HG03342 (cell line): Measurements from ENCODE around the gene SLC46A2.

Experiments
- ATAC-seq: cut with Tn5 transposase; IDR thresholded peaks from one replicate; pipeline ENCODE4 v1.9.1; 2021; ENCODE audit warnings: mild to moderate bottlenecking, moderate library complexity; ENCODE audit not compliant: unreplicated experiment

The SLC46A2 gene

DNA sequence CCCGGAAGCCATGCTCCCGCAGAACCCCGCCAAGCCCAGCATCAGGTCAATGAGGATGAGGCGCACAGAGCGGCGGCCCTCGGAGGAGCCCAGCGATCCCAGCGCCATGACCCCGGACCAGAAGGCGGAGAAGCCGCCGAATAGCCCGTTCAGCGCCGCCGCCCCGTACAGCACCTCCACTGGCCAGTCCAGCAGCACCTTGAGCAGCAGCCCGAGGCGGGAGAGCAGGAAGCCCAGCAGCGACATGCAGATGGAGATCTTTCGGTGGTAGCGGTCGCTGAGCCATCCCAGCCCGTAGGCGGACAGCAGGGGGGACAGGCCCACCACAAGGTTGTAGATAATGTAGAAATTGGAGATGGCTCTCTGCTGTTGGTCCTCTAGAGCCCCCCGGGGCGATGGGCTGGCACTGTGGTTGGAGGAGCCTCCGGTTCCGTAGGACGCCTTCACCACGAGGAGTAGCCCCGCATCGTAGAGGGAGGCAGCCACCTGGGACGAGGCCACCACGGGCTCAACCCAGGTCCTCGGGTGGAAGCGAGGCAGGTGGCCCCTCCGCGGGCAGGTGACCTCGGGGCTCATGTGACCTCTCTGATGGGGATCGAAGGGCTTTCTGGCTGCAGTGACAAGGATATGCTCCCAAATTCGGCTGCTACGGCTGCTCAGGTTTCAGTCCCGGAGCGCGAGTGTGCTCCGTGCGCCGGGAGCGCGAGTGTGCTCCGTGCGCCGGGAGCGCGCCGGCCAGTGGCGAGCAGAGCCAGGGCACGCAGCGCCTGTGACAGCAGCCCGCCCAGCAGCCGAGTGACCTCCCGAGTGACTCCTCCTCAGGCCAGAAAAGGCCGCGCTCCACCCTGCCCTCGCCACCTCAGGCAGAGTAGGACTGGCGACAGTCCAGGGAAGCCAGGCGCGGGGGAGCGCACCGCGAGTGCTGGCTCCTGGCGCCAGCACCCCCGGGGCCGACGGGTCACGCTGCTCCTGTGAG is at the start of gene SLC46A2:
TSS of gene SLC46A2 (minus strand) at position 771 of the 976 bp plus-strand sequence. CDS start at position 576, 195 bp downstream.
- no peak for ATAC-seq

DNA sequence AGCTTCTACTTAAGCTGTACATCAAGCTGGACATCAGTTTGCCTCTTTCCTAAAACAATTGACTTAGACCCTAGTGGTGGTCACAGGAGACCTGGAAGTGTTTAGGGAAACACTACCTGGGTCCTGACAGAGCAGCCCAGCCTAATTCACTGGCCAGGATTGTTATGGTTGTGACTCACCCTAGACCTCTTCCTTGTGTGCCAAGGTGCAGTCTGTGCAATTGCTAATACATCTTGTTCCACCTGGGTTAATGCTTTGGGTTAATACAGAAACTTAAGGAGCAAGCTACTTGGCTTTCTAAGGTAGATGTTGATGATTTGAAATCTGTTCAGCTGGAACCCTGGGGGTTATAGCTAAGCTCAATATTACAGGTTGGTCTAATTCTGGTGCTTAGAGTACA is 48.7 kb upstream of the SLC46A2 start:
- no peak for ATAC-seq

GRCh38 chr9:112933696-112934095 is 43.0 kb upstream of the SLC46A2 start:
- ATAC-seq = no peak

- ATAC-seq = no peak
Observed at GRCh38 chr9:112925058-112925641, 34.5 kb upstream of the SLC46A2 start.

- no peak for ATAC-seq
Observed at GRCh38 chr9:112921549-112921948, 30.9 kb upstream of the SLC46A2 start.

DNA sequence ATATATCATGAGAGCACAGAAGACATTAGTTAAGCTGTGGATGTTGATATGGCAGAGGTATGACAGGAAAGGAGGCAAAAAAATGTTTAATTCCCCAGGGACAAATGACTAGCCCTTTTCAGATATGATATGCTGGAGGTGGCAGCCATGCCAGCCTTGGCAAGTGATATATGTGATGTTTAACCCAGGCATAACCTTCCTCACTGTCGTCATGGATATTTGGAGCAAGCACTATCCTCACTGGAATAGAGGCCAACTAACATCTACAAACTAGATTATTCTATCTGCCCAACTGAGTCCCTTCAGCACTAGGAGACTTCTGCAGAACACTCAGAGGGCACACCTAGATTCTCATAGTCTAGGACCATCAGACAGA is 27.3 kb upstream of the SLC46A2 start:
- ATAC-seq = no peak

DNA sequence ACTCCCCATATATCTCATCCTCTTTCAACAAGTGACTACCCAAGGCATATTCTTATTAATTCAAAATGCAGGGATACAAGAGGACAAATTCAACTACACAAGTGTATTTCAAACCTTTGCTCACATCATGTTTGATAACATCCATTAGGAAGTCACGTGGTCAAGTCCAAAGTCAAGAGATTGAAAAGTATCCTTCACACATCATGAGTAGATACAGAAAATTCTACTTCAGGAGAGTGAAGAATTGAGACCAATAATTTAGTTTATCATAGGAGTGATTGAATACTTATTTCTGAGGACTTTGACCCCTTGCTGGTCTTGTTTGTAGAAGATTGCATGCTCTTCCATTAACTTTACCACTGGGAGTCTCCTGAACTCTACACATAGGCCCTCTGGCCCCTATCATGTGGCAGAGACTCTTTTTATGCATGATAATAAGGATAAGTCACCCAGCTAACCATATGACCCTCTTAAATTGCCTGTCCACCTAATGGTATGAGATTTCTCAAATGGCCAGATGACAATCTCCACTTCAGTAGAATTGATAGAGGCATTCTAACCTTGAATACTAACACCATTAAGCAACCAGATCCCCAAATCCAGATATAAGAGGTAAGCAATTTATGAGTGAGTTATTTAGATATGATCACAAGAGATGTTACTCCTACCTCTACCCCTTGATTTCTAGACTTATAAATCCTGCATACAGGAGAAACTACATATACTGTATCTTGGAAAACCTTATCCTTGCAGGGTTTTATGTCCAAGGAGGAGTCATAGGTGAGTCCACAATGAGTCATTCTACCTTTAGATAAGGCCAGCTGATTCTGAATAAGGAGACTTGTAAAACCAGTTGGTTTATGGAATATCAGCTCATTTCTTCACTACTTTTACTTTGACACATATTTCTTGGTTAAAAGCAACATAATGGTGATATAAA is 26.6 kb upstream of the SLC46A2 start:
- no peak for ATAC-seq

- no peak for ATAC-seq
Observed at GRCh38 chr9:112914524-112914923, 23.8 kb upstream of the SLC46A2 start.

DNA sequence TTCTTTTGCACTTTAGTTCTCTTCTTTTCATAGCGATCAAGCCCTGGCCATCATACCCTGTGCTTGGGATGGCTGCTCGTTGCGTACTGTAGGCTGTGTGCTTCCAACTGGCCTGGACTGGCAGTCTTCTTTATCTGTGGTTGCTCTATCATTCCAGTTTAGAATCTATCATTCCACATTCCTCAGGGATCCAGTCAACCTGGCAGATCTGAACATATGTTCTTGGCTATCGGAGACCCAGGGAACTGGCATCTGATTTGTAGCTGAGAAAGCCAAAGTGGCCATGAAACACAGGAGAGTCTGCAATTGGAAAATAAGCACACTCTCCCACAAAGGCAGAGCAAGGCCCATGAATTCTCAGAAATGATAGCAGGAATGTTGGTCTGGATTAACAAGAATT is 22.6 kb upstream of the SLC46A2 start:
- no peak for ATAC-seq

DNA sequence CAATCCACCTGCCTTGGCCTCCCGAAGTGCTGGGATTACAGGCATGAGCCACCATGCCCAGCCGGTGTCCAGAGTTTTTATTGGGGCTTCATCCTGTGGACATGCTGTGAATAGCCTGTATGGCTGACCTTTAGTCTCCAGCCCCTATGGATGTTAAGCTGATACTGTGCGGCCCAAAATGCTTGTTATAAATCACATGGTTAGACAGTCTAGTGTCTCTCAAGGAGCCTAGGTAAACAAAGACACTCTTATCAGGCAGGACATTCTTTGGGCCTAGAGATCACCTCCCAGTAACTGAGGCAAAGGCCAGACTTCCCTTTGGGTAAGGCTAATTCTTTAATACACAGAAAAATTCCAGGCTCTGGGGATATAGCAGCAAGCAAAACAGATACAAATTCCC is 22.0 kb upstream of the SLC46A2 start:
- ATAC-seq = no peak

DNA sequence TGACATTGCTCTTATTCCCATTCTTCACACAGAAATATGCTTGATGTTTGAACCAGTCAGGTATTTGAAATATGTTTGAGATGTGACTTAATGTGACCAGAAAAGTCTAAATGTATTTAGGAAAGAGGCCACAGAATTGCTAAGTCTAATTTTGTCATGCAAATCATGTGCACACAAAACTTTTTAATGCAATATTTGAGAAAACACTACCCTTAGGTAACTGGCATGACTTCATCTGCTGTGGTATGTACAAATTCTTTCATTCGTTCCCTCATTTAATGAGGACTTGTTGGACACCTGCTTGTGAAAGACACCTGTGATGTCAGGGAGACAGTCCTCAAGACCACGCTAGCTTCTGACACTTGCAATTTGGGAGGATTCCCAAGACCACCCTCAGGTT is 21.1 kb upstream of the SLC46A2 start:
- ATAC-seq = no peak

DNA sequence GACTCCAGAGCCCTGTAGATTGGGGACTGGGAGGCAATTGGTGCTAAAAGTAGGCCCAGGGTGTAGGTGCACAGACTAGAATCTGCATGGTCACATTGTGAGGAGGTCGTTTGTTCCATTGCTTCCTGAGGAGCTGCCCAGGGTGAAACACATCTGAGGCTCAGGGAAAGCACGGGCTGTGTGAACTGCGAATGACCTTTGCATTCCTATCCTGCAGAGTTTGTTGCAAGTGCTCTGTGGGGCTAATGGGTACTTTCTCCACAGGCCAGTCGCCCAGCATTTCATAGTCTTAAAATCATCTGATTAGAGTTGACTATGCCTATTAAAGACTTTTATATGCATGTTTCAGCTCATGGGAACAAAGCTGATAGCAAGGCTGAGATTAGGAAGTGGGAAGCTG is 14.4 kb upstream of the SLC46A2 start:
- ATAC-seq = no peak

DNA sequence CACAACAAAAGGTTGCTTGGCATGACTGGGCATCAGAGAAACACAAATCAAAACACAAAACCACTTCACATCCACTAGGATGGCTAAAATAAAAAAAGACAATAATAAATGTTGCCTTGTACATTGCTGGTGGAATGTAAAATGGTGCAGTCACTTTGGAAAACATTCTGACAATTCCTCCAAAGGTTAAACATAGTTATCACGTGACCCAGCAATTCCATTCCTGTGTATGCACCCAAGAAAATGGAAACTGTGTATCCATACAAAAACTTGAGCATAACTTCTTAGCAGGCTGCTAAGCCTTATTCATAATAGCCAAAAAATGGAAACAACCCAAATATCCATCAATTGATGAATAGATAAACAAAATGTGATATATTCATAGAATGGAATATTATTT is 10.2 kb upstream of the SLC46A2 start:
- ATAC-seq = no peak

- no peak for ATAC-seq
Observed at GRCh38 chr9:112900488-112900887, 9.8 kb upstream of the SLC46A2 start.

DNA sequence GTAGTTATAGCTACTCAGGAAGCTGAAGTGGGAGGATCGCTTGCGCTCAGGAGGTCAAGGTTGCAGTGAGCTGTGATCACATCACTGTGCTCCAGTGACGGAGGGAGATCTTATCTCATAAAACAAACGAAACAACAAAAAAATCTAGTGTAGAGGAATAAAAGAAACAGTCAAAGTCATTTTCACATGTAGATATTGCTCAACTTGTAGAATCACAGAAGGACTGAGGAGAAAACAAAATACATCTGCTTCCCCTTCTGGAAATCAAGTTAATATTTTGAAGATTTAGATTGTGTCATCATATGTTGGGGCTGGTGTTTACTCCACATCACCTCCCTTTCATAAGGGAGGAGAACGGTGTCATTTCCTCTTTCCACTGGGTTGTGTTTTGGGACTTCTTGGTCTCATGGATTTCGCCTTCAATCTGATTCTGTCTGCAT is 8.2 kb upstream of the SLC46A2 start:
- ATAC-seq = no peak

GRCh38 chr9:112896131-112896530 is 5.5 kb upstream of the SLC46A2 start:
- no peak for ATAC-seq

DNA sequence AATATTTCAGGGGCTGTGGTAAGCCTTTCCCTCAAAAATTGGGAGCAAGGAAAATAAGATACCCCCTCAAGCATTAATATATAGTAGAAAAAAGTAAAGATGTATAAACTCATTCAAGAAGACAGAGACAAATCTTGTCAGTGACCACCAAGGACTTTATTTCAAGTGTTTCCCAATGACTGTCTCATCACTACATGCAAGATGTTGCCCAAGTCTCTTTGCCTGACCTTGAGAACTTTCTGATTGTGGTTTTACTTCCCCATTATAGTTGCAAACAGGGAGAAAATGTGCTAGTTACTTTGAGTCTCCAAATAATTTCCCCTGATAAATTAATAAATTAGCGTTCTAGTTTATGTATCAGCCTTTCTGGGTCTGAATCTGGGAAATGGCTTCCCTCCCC is 4.0 kb upstream of the SLC46A2 start:
- ATAC-seq = no peak

GRCh38 chr9:112894041-112894440 is 3.4 kb upstream of the SLC46A2 start:
- ATAC-seq = no peak

DNA sequence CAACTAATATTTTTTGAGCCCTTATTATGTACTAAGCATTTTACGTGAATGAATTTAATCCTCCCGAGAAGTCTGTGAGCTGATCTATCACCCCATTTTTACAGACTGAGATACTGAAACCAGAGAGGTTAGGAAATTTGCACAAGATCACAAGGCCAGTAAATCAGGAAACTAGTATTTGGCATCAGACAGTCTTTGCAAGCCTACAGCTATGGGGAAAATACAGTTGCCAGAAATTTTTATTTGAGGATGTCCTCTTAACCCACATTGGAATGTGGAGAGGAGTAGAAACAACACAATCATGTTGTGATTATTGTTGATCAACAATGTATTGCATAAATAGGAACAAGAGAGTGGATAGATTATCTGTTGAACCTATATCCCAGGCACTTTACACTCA is 2.3 kb upstream of the SLC46A2 start:
- no peak for ATAC-seq

- ATAC-seq = no peak
Observed at GRCh38 chr9:112891521-112891920, 845 bp upstream of the SLC46A2 start.

DNA sequence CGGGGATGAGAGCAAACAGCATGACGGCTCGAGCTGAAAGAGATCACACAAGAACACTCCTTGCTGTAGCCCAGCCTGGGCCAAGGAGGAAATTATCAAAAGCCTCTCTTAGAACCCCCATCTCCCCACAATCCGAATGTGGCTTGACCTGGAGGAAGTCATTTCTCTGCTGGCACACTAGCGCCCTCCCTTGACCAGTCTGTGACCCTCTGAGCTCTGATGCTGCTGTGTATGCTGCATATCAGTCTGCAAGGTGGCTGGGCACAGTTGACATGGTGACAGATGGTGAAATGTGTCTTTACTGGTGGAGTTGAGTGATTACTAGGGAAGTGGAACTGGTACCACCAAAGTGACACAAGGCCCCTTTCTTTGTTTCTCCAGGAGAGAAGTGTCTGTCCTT is 3.3 kb downstream of the SLC46A2 start:
- no peak for ATAC-seq
